Subcutaneous abdominal adipose tissue (tissue), 5 donors: ENCODE measurements around the gene PGS1.
"Not testable (repeated sequence)": the region's sequence is repeated elsewhere in the genome, so short reads cannot be mapped to it uniquely, and the experiment has no call there.

Experiments
- H3K27ac ChIP-seq: one replicate; pipeline ENCODE4 v1.7.0; 2013; ENCODE audit warnings: low read depth, mild to moderate bottlenecking, inconsistent platforms, low read length, moderate library complexity
- H3K27me3 ChIP-seq, 5 donors: one replicate each; pipeline ENCODE4 v1.7.0; 2013; ENCODE audit warnings: low read length in 5 of 5, inconsistent platforms in 1 of 5; ENCODE audit not compliant: control insufficient read depth in 5 of 5, insufficient read depth in 4 of 5
- H3K36me3 ChIP-seq, 5 donors: one replicate each; pipeline ENCODE4 v1.7.0; 2013; ENCODE audit warnings: low read length in 5 of 5; ENCODE audit not compliant: control insufficient read depth in 5 of 5, insufficient read depth in 5 of 5
- H3K4me1 ChIP-seq, 5 donors: one replicate each; pipeline ENCODE4 v1.7.0; 2013; ENCODE audit warnings: low read length in 5 of 5, mild to moderate bottlenecking in 3 of 5, moderate library complexity in 1 of 5; ENCODE audit not compliant: control insufficient read depth in 5 of 5, insufficient read depth in 5 of 5
- H3K4me3 ChIP-seq, 5 donors: one replicate each; pipeline ENCODE4 v1.7.0; 2013; ENCODE audit warnings: low read length in 5 of 5, low read depth in 1 of 5
- H3K9ac ChIP-seq, 5 donors: one replicate each; pipeline ENCODE4 v1.7.0; 2013; ENCODE audit warnings: low read length in 5 of 5, mild to moderate bottlenecking in 4 of 5, moderate library complexity in 3 of 5
- H3K9me3 ChIP-seq, 5 donors: one replicate each; pipeline ENCODE4 v1.7.0; 2013; ENCODE audit warnings: low read length in 5 of 5; ENCODE audit not compliant: control insufficient read depth in 5 of 5
- donor health status: healthy.
- donor health status: healthy.
- donor health status: healthy.
- donor health status: healthy.
- donor health status: healthy.

Gene PGS1

DNA sequence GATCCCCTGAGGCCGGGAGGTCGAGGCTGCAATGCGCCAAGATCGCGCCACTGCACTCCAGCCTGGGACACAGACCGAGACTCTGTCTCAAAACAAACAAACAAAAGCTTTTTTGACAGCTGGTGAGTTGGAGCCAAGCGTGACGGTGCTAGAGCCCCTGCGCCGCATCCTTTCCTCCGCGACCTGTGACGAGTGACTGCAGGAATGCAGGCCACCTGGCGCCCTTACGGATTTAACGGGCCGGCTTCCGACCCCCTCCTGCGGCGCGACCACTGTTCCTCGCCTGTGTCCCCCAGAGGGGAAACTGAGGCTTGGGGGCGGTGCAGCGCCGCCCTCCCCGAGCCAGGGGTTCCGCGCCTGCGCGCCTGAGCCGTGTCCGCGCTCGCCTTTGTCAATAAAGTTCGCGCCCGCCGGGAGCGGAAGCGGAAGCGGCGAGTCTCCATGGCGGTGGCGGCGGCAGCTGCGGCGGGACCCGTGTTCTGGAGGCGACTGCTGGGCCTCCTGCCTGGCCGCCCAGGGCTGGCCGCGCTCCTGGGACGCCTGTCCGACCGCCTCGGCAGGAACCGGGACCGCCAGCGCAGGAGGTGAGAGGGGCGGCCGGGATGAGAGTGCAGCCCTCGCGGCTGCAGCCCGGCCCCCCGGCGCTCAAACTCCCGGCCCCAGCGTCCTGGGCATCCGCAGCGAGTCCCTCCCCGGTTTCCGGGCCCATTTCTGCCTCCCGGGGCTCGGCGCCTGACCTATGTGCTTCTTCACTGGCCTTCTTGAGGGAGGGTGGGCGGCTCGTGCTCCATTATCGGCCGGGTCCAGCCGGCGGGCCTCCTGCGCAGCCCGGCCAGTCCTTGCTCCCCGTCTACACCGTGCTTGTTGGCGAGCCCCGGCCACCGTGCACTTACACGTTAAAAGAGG lies at the start of gene PGS1:
Gene PGS1 (plus strand): TSS at position 425 of the 906 bp plus-strand sequence. CDS start 17 bp downstream, at position 442.
- peaks cover 0 to 3% (median 0%) of the 10 kb centered on the region in 5 donors for H3K27me3 ChIP-seq
- H3K9ac ChIP-seq = peak within 1 kb of the TSS; percentile 96 to 100 (median 99)
- peak within 1 kb of the TSS; percentile 83 to 92 (median 88) for H3K4me3 ChIP-seq
- peak within 1 kb of the TSS; percentile 99 for H3K27ac ChIP-seq
- peaks cover 8 to 72% (median 63%) of the 10 kb centered on the region in 5 donors for H3K4me1 ChIP-seq
- H3K36me3 ChIP-seq = no peaks in the 10 kb centered on the region
- no peaks in the 10 kb centered on the region for H3K9me3 ChIP-seq

DNA sequence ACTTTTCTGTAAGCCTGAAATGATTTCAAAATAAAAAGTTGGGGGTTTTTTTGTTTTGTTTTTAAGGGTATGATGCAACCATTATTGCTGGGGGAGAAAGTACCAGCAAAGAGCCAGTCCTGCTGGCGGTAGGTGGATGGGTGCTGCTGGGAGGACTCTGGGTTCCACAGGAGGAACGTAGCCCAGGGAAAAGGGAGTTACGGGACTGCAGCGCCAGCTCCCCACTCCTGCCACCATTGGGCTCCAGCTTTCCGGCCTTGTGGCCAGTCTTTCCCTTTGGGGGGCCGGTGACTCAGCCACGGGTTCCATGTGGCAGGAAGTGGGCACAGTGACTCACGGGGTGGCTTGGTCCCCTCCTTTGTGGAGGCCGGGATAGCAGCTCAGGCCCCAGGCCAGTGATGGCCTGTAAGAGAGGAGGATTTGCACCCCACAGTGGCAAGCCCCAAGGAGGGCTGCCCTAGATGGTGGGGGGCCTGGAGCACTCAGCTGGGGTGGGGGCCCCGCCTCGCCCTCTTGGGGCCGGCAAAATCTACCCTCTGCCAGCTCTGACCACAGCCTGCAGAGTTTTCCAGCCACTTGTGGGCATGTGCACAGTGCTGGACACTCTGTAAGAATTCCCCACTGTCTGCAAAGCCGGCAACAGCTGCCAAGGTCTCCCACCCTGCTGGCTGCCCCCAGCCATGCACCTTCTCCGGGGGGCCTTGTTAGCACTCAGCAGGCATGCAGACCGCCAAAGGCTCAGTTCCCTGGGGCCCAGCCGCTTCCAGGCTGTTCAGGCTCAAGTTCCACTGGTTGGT lies 49.0 kb upstream of the PGS1 start:
- Histone ChIP-seq H3K4me3 (no peak overlapping the region), H3K9me3 (no peaks in the 10 kb centered on the region), H3K36me3 (no peaks in the 10 kb centered on the region), H3K27ac (peak overlapping the region; percentile 88), H3K4me1 (peaks cover 8 to 45% (median 39%) of the 10 kb centered on the region in 5 donors), H3K9ac (peak overlapping the region in 2 of 5 donors; percentile 62 to 75), H3K27me3 (no peaks in the 10 kb centered on the region)

DNA sequence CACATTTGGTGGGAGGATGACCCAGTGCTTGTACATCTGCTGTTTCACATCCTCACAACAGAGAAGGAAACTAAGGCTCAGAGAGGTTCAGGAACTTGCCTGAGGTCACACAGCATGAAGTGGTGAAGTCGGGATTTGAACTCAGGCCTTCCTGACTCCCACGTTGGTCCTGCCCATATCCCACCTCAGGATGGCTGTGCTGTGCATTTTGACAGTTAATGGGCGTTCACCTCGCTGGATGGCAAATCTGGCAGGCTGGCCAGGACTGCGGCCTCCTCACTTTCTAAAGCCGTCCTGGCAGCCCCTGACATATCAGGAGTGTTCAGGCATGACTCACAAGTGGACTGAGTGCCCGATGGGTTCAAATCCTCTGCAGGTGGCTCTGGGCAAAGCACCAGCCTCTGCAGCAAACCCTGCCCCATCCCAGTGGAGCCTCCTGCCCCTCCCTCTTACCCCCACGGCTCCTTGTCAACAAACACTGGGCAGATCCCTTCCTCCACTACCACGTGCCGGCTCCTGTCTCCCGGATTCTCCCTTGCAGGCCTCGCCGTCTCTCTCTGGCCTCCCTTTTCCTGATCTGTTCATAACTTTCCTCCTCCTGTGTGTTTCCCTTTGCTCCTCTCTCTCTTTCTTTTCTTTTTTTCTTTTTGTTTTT lies 47.8 kb upstream of the PGS1 start:
- Histone ChIP-seq H3K4me1 (peaks cover 0 to 37% (median 31%) of the 10 kb centered on the region in 5 donors), H3K27me3 (no peaks in the 10 kb centered on the region), H3K27ac (no peak overlapping the region), H3K9me3 (no peaks in the 10 kb centered on the region), H3K4me3 (no peak overlapping the region), H3K36me3 (no peaks in the 10 kb centered on the region), H3K9ac (no peak overlapping the region)

DNA sequence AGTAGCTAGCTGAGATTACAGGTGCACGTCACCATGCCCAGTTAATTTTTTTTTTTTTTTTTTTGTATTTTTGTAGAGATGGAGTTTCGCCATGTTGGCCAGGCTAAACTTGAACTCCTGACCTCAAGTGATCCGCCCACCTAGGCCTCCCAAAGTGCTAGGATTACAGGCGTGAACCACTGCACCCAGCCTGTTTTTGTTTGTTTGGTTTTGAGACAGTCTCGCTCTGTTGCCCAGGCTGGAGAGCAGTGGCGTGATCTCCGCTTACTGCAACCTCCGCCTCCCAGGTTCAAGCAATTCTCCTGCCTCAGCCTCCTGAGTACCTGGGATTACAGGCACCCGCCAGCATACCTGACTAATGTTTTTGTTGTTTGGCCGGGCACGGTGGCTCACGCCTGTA lies 47.1 kb upstream of the PGS1 start:
- H3K27ac ChIP-seq, H3K9me3 ChIP-seq, H3K4me3 ChIP-seq, H3K27me3 ChIP-seq, H3K36me3 ChIP-seq, H3K9ac ChIP-seq: not testable (repeated sequence)
- peaks cover 0 to 32% (median 25%) of the 10 kb centered on the region in 5 donors for H3K4me1 ChIP-seq

- Histone ChIP-seq H3K4me1 (peaks cover 4 to 33% (median 31%) of the 10 kb centered on the region in 5 donors), H3K36me3 (no peaks in the 10 kb centered on the region), H3K27me3 (peaks cover 0 to 2% (median 0%) of the 10 kb centered on the region in 5 donors), H3K4me3 (no peak overlapping the region), H3K9ac (no peak overlapping the region), H3K27ac (no peak overlapping the region), H3K9me3 (no peaks in the 10 kb centered on the region)
These were observed 45.5 kb upstream of the PGS1 start for GRCh38 chr17:78332991-78333390.

DNA sequence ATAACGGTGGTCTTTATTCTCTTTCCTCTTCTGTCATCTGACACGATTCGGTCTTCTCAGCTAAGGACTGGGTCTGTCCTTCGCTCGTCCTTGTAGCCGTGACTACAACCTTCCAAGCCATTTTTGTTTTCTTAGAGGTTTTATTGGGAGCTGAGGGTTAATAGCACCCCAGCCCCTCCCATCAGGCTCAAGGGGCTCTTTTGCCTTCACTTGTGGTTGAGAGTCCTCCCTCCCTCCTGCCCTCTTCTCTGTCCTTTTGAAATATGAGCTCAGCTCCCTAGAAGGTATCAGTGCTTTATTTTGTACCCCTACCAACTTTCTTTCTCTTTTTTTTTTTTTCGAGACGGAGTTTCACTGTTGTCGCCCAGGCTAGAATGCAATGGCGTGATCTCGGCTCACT lies 43.2 kb upstream of the PGS1 start:
- Histone ChIP-seq H3K27ac (no peak overlapping the region), H3K27me3 (peaks cover 0 to 2% (median 0%) of the 10 kb centered on the region in 5 donors), H3K36me3 (no peaks in the 10 kb centered on the region), H3K9me3 (no peaks in the 10 kb centered on the region), H3K4me1 (peaks cover 4 to 19% (median 14%) of the 10 kb centered on the region in 5 donors), H3K4me3 (no peak overlapping the region), H3K9ac (no peak overlapping the region)

DNA sequence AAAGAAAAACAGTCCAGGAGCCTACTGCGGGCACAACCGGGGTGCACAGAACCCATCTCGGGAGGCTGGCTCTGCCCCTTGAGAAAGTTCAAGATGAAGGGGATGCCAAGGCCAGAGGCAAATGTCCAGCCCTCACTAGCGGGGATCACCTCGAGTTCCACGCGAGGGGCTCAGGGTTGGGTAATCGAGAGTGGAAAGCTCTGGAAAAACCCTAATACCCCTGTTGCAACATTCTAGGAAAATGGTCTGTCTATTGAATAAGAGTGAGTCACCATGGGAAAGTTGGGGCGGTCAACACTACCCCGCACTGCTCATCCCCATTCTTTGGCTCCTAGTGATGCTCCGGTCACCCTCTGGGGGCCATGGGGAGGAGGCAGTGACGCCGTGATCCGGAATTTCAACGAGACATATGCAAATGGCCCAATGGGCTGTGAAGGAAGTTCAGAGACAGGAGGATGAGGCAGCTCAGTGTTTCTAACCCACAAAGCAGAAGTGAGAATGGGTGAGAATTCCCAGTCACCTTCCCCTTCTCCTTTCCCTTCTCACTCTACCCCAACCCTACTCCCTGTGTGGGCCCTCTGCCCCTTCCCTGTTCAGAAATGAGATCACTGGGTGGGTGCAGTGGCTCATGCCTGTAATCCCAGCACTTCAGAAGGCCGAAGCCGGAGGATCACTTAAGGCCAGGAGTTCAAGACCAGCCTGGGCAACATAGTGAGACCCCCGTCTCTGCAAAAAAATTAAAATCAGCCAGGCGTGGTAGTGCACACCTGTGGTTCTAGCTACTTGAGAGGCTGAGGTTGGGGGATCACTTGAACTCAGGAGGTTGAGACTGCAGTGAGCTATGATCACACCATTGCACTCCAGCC lies 41.0 kb upstream of the PGS1 start:
- H3K27me3 ChIP-seq = peaks cover 0 to 2% (median 0%) of the 10 kb centered on the region in 5 donors
- H3K4me3 ChIP-seq = no peak overlapping the region
- H3K27ac ChIP-seq = peak overlapping the region; percentile 27
- peaks cover 4 to 20% (median 17%) of the 10 kb centered on the region in 5 donors for H3K4me1 ChIP-seq
- no peaks in the 10 kb centered on the region for H3K36me3 ChIP-seq
- peak overlapping the region in 1 of 5 donors; percentile 28 for H3K9ac ChIP-seq
- H3K9me3 ChIP-seq = no peaks in the 10 kb centered on the region

GRCh38 chr17:78338486-78339259 lies 39.8 kb upstream of the PGS1 start:
- Histone ChIP-seq H3K9me3 (no peaks in the 10 kb centered on the region), H3K4me3 (no peak overlapping the region), H3K4me1 (peaks cover 12 to 32% (median 29%) of the 10 kb centered on the region in 5 donors), H3K36me3 (no peaks in the 10 kb centered on the region), H3K27me3 (peaks cover 0 to 2% (median 0%) of the 10 kb centered on the region in 5 donors), H3K9ac (no peak overlapping the region), H3K27ac (no peak overlapping the region)
